Adrenal gland (tissue), 5 donors: ENCODE measurements around the gene AHCYL1.

Experiments
- CTCF ChIP-seq, 6 experiments: fragments of 450-650 bp in 4 of 6; fragments of 200-600 bp in 2 of 6; sonication (generic) in 1 of 6; IDR thresholded peaks; 1 replicate in 5 of 6; 2 replicates in 1 of 6; pipeline versions ENCODE4 v1.5.1 to v1.8.0; 2016 to 2021; ENCODE audit warnings: antibody characterized with exemption in 6 of 6, mild to moderate bottlenecking in 2 of 6, moderate library complexity in 1 of 6
- POLR2A ChIP-seq, 2 donors: fragments of 450-650 bp; IDR thresholded peaks; one replicate each; pipeline ENCODE4 v1.6.1; 2017; ENCODE audit warnings: antibody characterized with exemption in 2 of 2, mild to moderate bottlenecking in 2 of 2, moderate library complexity in 1 of 2
- donor health status: DM: no; HTN: no; CAD: no.

GRCh38 chr1:109988349-109988914 lies 3.9 kb downstream of the AHCYL1 start:
- TF ChIP-seq CTCF (IDR thresholded peaks at IDR 0.05): no peak
- no peak for TF ChIP-seq POLR2A (IDR thresholded peaks at IDR 0.05)
